GM12878 (cell line): Measurements from ENCODE around the gene EIF6. TPM values are rescaled to one million over a fixed set of nuclear protein-coding genes. Genes with fewer than 3 reads are reported as not detected.

Experiments
- ATAC-seq: fragments of 200-7000 bp; cut with Tn5 transposase; 3 replicates; pipeline ENCODE4 v1.9.1; 2020; ENCODE audit warnings: mild to moderate bottlenecking, moderate library complexity
- BruUV-seq: library from RNA; stranded (reverse); fragments of 400-500 nt; replicated peaks from 2 replicates; lab custom pipeline; 2021; lab: Mats Ljungman, UMichigan
- CTCF ChIA-PET: fragments of 300-600 bp; sonication (Branson Sonifier 250); formaldehyde crosslinking; extraction: SDS; loops from one replicate; lab custom pipeline; 2021; ENCODE audit warnings: inconsistent platforms; lab: Yijun Ruan, JAX
- POLR2A ChIA-PET: fragments of 350-600 bp; formaldehyde crosslinking; extraction: SDS; loops from one replicate; lab custom pipeline; 2021; ENCODE audit warnings: inconsistent platforms; lab: Charles Lee
- RAD21 ChIA-PET: fragments of 300-600 bp; sonication (Branson Sonifier 250); formaldehyde crosslinking; loops from one replicate; lab custom pipeline; 2023; ENCODE audit warnings: antibody characterized with exemption; ENCODE audit not compliant: unreplicated experiment; lab: Charles Lee
- SMC1A ChIA-PET: fragments of 300-600 bp; sonication (Branson Sonifier 250); formaldehyde crosslinking; loops from one replicate; lab custom pipeline; 2023; ENCODE audit not compliant: unreplicated experiment, uncharacterized antibody; lab: Charles Lee
- DNase-seq: peaks from one replicate; pipeline ENCODE4 v3.0.0-alpha.2; 2011; ENCODE audit warnings: low read depth, low spot score
- FAIRE-seq: peaks from 3 replicates; lab custom pipeline; 2011; peaks lifted over from hg19 to GRCh38; lab: Jason Lieb, UNC
- H2AFZ ChIP-seq: 2 replicates; pipeline ENCODE4 v1.6.0; 2011; ENCODE audit warnings: low read depth, low read length, control low read depth; ENCODE audit not compliant: control insufficient read depth
- H3K27ac ChIP-seq: 2 replicates; pipeline ENCODE4 v1.5.1; 2011; ENCODE audit warnings: control low read depth; ENCODE audit not compliant: control insufficient read depth, insufficient read depth
- H3K27me3 ChIP-seq, 2 experiments: replicated peaks in 1 of 2; 2 replicates each; pipeline versions ENCODE4 v1.6.0 to v1.6.1; 2011; ENCODE audit warnings: low read length in 1 of 2; ENCODE audit not compliant: control insufficient read depth in 2 of 2, insufficient read depth in 2 of 2
- H3K36me3 ChIP-seq, 2 experiments: 2 replicates each; pipeline ENCODE4 v1.5.1; 2011; ENCODE audit warnings: low read length in 1 of 2; ENCODE audit not compliant: control insufficient read depth in 2 of 2, insufficient read depth in 2 of 2
- H3K4me1 ChIP-seq: 2 replicates; pipeline ENCODE4 v1.6.1; 2011; ENCODE audit warnings: mild to moderate bottlenecking, low read length, moderate library complexity, mixed read lengths; ENCODE audit not compliant: control insufficient read depth, insufficient read depth
- H3K4me2 ChIP-seq: 2 replicates; pipeline ENCODE4 v1.6.0; 2011; ENCODE audit warnings: control low read depth; ENCODE audit not compliant: control insufficient read depth, insufficient read depth
- H3K4me3 ChIP-seq: fragments of 200-600 bp; sonication (generic); 2 replicates; pipeline ENCODE4 v1.5.1; 2016
- H3K79me2 ChIP-seq: 2 replicates; pipeline ENCODE4 v1.6.0; 2011; ENCODE audit warnings: low read length; ENCODE audit not compliant: control insufficient read depth, insufficient read depth
- H3K9ac ChIP-seq: 2 replicates; pipeline ENCODE4 v1.8.0; 2011; ENCODE audit warnings: low read length, control low read depth, mixed read lengths; ENCODE audit not compliant: control insufficient read depth, insufficient read depth
- H3K9me3 ChIP-seq: replicated peaks from 3 replicates; pipeline ENCODE4 v1.5.1; 2011; ENCODE audit warnings: mild to moderate bottlenecking, low read length; ENCODE audit not compliant: control insufficient read depth, insufficient read depth
- H4K20me1 ChIP-seq: 2 replicates; pipeline ENCODE4 v1.6.0; 2011; ENCODE audit not compliant: control insufficient read depth, insufficient read depth
- EED ChIP-seq: sonication (generic); IDR thresholded peaks from 2 replicates; pipeline ENCODE4 v1.6.1; 2016; ENCODE audit warnings: antibody characterized with exemption, low read depth
- MTA3 ChIP-seq: IDR thresholded peaks from 2 replicates; pipeline ENCODE4 v1.6.1; 2012; ENCODE audit warnings: low read length, inconsistent platforms, borderline replicate concordance
- NBN ChIP-seq: fragments of 450-650 bp; IDR thresholded peaks from 2 replicates; pipeline ENCODE4 v1.6.1; 2016
- RAD51 ChIP-seq: fragments of 450-650 bp; IDR thresholded peaks from 2 replicates; pipeline ENCODE4 v1.6.1; 2016; ENCODE audit warnings: moderate library complexity, mild to moderate bottlenecking, inconsistent platforms
- SMAD1 ChIP-seq: fragments of 450-650 bp; IDR thresholded peaks from 2 replicates; pipeline ENCODE4 v1.6.1; 2018; ENCODE audit warnings: mild to moderate bottlenecking, low read depth; ENCODE audit not compliant: partially characterized antibody
- STAT3 ChIP-seq: IDR thresholded peaks from 2 replicates; pipeline ENCODE4 v1.6.1; 2011; ENCODE audit warnings: low read depth, low read length, improper control_type of control experiment
- TCF3 ChIP-seq: IDR thresholded peaks from 2 replicates; pipeline ENCODE4 v1.6.1; 2012; ENCODE audit warnings: low read depth, mild to moderate bottlenecking, low read length, borderline replicate concordance; ENCODE audit not compliant: insufficient read depth
- ZBTB11 ChIP-seq: fragments of 450-650 bp; formaldehyde crosslinking; IDR thresholded peaks from 2 replicates; pipeline ENCODE4 v1.5.0; 2022; ENCODE audit warnings: mild to moderate bottlenecking, missing genetic modification characterization
- WGBS: methylation state at CpG from one replicate; pipeline ENCODE4 v1.1.6; 2016; ENCODE audit warnings: low lambda C conversion rate; ENCODE audit not compliant: insufficient replicate concordance, insufficient coverage; ENCODE audit errors: missing lambda C conversion rate; 5-methylcytosine and 5-hydroxymethylcytosine counted together
- in situ Hi-C: fragments of 300-500 bp; cut with MboI; formaldehyde crosslinking; loops from 9 replicates; pipeline ENCODE4 v1.14.3; 2018; ENCODE audit warnings: mixed read lengths
- intact Hi-C: fragments of 100-400 bp; cut with micrococcal nuclease; formaldehyde crosslinking; loops from one replicate; pipeline ENCODE4 v1.14.2; 2022; ENCODE audit not compliant: unreplicated experiment
- polyA plus RNA-seq, 11 experiments: library from polyadenylated mRNA; depleted of rRNA in 4 of 11; unstranded in 6 of 11; stranded (reverse) in 5 of 11; fragments of >200 nt; fragmentation: Nextera tagmentation in 4 of 11; fragmentation: Illumina TruSeq in 1 of 11; extraction: Ambion mirVana in 4 of 11; extraction: Trizol in 1 of 11; gene quantifications; 1 replicate in 1 of 11; 2 replicates in 10 of 11; pipeline versions ENCODE4 v1.2.1 to v1.2.3, GENCODE V29; 2011 to 2016; ENCODE audit warnings: inconsistent platforms in 2 of 11, missing spikeins in 2 of 11, low read depth in 1 of 11
- total RNA-seq, 4 experiments: library from RNA; depleted of rRNA in 3 of 4; stranded (reverse); fragments of >200 nt in 3 of 4; fragmentation: Illumina TruSeq in 1 of 4; extraction: Trizol in 1 of 4; gene quantifications; 2 replicates each; pipeline versions ENCODE4 v1.2.1 to v1.2.3, GENCODE V29; 2013 to 2021
- TF ChIP-seq, protein P1 (sequence below): IDR thresholded peaks from 2 replicates; pipeline ENCODE4 v1.6.1; 2011; ENCODE audit warnings: low read depth, low read length, improper control_type of control experiment, borderline replicate concordance
- TF ChIP-seq, protein P2 (sequence below): fragments of 450-650 bp; IDR thresholded peaks from 2 replicates; pipeline ENCODE4 v1.6.1; 2016; ENCODE audit warnings: mild to moderate bottlenecking, moderate library complexity, borderline replicate concordance

EIF6 gene
- total and polyA plus RNA-seq, 10 of the 15 experiments (the other 5 are each of a cell fraction or from before 2014, with no cell fraction given) = 127 to 607 (median 197) TPM

DNA sequence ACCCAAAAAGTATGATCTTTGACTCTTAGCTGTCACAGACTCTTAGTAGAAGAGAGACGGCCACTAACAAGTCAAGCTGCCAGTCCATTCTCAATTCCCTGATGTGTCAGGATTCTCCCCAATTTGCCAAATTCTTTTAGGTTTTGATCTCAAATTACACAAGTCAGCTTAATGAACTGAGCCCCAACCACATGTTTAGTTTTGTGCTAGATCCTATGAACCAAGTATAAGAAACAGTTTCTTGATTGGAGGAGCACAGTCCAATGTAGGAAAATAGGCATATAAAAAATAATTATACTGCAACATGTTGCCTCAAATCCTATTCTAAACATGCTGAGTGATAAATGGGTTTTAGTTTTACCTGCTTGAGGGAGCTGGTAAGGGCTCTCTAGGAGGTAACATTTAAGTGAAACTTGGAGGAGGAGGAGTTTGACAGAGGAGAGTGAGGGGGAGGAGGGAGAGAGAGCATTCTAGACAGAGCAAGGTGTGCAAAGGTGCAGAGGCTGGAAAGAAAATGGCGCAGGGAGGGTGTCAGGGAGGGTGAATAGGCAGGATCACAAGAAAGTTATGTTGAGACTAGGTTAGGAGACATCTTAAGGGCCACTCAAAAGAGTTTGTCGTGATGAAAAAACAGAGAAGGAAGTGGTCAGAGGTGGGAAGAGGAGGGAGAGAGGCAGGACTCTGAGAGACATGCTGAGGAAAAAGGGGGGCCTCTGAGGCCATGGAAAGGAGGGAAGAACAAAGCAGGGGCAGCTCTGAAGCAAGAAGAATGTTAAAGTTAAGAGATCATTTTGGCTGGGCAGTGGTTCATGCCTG is 30.5 kb upstream of the EIF6 start:
- Histone ChIP-seq H3K36me3 (peaks cover 0 to 2% of the 10 kb centered on the region in 2 experiments; a peak in 1 of 4 replicates), H3K4me1 (no peaks in the 10 kb centered on the region), H3K27me3 (no peaks in the 10 kb centered on the region), H2AFZ (no peak overlapping the region), H3K9me3 (no peaks in the 10 kb centered on the region), H3K4me2 (no peak overlapping the region), H3K9ac (no peak overlapping the region), H4K20me1 (no peaks in the 10 kb centered on the region), H3K4me3 (no peak overlapping the region), H3K79me2 (no peaks in the 10 kb centered on the region), H3K27ac (no peak overlapping the region)
- RAD21 ChIA-PET = interaction anchor here (1.0 kb wide), 1 partner anchor 11 kb away, joined by 3 read pairs; no protein-coding TSS in a partner anchor
- no peak for DNase-seq
- ATAC-seq = no peak
- no TSS peak for BruUV-seq
- CTCF ChIA-PET = interaction anchor here (1.5 to 2.2 kb wide), 2 partner anchors 11 to 14 kb away, joined by 4 to 18 read pairs; no protein-coding TSS in a partner anchor
- TF ChIP-seq EED (no peak), ZBTB11 (CRISPR knock-in tag) (no peak), NBN (no peak), STAT3 (no peak), RAD51 (no peak), MTA3 (no peak), TCF3 (no peak), SMAD1 (no peak)
- TF ChIP-seq, protein P1, sequence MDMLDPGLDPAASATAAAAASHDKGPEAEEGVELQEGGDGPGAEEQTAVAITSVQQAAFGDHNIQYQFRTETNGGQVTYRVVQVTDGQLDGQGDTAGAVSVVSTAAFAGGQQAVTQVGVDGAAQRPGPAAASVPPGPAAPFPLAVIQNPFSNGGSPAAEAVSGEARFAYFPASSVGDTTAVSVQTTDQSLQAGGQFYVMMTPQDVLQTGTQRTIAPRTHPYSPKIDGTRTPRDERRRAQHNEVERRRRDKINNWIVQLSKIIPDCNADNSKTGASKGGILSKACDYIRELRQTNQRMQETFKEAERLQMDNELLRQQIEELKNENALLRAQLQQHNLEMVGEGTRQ = no peak
- TF ChIP-seq, protein P2, sequence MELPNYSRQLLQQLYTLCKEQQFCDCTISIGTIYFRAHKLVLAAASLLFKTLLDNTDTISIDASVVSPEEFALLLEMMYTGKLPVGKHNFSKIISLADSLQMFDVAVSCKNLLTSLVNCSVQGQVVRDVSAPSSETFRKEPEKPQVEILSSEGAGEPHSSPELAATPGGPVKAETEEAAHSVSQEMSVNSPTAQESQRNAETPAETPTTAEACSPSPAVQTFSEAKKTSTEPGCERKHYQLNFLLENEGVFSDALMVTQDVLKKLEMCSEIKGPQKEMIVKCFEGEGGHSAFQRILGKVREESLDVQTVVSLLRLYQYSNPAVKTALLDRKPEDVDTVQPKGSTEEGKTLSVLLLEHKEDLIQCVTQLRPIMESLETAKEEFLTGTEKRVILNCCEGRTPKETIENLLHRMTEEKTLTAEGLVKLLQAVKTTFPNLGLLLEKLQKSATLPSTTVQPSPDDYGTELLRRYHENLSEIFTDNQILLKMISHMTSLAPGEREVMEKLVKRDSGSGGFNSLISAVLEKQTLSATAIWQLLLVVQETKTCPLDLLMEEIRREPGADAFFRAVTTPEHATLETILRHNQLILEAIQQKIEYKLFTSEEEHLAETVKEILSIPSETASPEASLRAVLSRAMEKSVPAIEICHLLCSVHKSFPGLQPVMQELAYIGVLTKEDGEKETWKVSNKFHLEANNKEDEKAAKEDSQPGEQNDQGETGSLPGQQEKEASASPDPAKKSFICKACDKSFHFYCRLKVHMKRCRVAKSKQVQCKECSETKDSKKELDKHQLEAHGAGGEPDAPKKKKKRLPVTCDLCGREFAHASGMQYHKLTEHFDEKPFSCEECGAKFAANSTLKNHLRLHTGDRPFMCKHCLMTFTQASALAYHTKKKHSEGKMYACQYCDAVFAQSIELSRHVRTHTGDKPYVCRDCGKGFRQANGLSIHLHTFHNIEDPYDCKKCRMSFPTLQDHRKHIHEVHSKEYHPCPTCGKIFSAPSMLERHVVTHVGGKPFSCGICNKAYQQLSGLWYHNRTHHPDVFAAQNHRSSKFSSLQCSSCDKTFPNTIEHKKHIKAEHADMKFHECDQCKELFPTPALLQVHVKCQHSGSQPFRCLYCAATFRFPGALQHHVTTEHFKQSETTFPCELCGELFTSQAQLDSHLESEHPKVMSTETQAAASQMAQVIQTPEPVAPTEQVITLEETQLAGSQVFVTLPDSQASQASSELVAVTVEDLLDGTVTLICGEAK = no peak
- intact Hi-C loops (no loop called here), in situ Hi-C loops (no loop called here)
- SMC1A ChIA-PET = no interaction called here
- 79% methylated on average over 3 of the region's 3 CpGs for WGBS
- FAIRE-seq = no peak
- POLR2A ChIA-PET = no interaction called here
